K562 (cell line): Measurements from ENCODE around the gene IFT122. TPM values are rescaled to one million over a fixed set of nuclear protein-coding genes. Genes with fewer than 3 reads are reported as not detected.

Source experiments
- ATAC-seq: fragments of 200-7000 bp; cut with Tn5 transposase; 3 replicates; pipeline ENCODE4 v1.9.1; 2020; ENCODE audit warnings: moderate library complexity
- BruUV-seq: library from RNA; stranded (reverse); fragments of 400-500 nt; replicated peaks from 2 replicates; lab custom pipeline; 2021; lab: Mats Ljungman, UMichigan
- CTCF ChIA-PET: fragments of 300-600 bp; formaldehyde crosslinking; extraction: SDS; loops from one replicate; lab custom pipeline; 2021; ENCODE audit warnings: low intra/inter-chr PET ratio; lab: Yijun Ruan, JAX
- POLR2A ChIA-PET: fragments of 300-600, 350-650 bp; sonication (Branson Sonifier 250); formaldehyde crosslinking; extraction: SDS; loops from one replicate; lab custom pipeline; 2021; ENCODE audit warnings: antibody characterized with exemption, inconsistent platforms; lab: Yijun Ruan, JAX
- DNase-seq, 4 experiments: peaks; one replicate each; pipeline versions ENCODE4 v3.0.0 to v3.0.0-alpha.2; 2011 to 2018; ENCODE audit warnings: low spot score in 3 of 4, mixed read lengths in 3 of 4; ENCODE audit errors: extremely low read depth in 1 of 4
- FAIRE-seq: peaks from 2 replicates; lab custom pipeline; 2011; peaks lifted over from hg19 to GRCh38; lab: Jason Lieb, UNC
- H2AFZ ChIP-seq: 2 replicates; pipeline ENCODE4 v1.6.0; 2011; ENCODE audit warnings: low read depth, low read length, control low read depth, inconsistent platforms
- H3K27ac ChIP-seq: fragments of 200-600 bp; 3 replicates; pipeline ENCODE4 v1.8.0; 2011; ENCODE audit warnings: low read depth, mild to moderate bottlenecking, control low read depth, inconsistent platforms, low read length, moderate library complexity, mixed read lengths; ENCODE audit errors: extremely low read depth
- H3K27me3 ChIP-seq, 2 experiments: fragments of 300-600 bp in 1 of 2; 2 replicates in 1 of 2; 3 replicates in 1 of 2; pipeline versions ENCODE4 v1.6.0 to v1.8.0; 2011; ENCODE audit warnings: inconsistent platforms in 2 of 2, low read length in 2 of 2, mild to moderate bottlenecking in 1 of 2, mixed read lengths in 1 of 2, moderate library complexity in 1 of 2; ENCODE audit not compliant: control insufficient read depth in 2 of 2, insufficient read depth in 2 of 2
- H3K36me3 ChIP-seq: fragments of 300-600 bp; 3 replicates; pipeline ENCODE4 v1.8.0; 2011; ENCODE audit warnings: mild to moderate bottlenecking, low read length, inconsistent platforms; ENCODE audit not compliant: control insufficient read depth, insufficient read depth
- H3K4me1 ChIP-seq, 2 experiments: fragments of 200-600 bp in 1 of 2; replicated peaks in 1 of 2; 2 replicates in 1 of 2; 3 replicates in 1 of 2; pipeline versions ENCODE4 v1.5.1 to v1.8.0; 2011; ENCODE audit warnings: inconsistent platforms in 2 of 2, low read length in 2 of 2, mild to moderate bottlenecking in 1 of 2, mixed read lengths in 1 of 2, moderate library complexity in 1 of 2; ENCODE audit not compliant: control insufficient read depth in 2 of 2, insufficient read depth in 2 of 2
- H3K4me2 ChIP-seq: 2 replicates; pipeline ENCODE4 v1.6.1; 2011; ENCODE audit warnings: low read length, control low read depth, inconsistent platforms, mixed read lengths; ENCODE audit not compliant: insufficient read depth
- H3K4me3 ChIP-seq: fragments of 200-600 bp; sonication (generic), shearing (Covaris generic); 2 replicates; pipeline ENCODE4 v1.5.1; 2016; ENCODE audit warnings: control low read depth, inconsistent platforms
- H3K79me2 ChIP-seq: fragments of 200-600 bp; 3 replicates; pipeline ENCODE4 v1.8.0; 2011; ENCODE audit warnings: low read length, inconsistent platforms; ENCODE audit not compliant: control insufficient read depth, insufficient read depth
- H3K9ac ChIP-seq, 2 experiments: 2 replicates each; pipeline versions ENCODE4 v1.6.0 to v1.6.1; 2011; ENCODE audit warnings: low read depth in 2 of 2, low read length in 2 of 2, control low read depth in 1 of 2, inconsistent platforms in 1 of 2, mild to moderate bottlenecking in 1 of 2, mixed read lengths in 1 of 2; ENCODE audit not compliant: insufficient read depth in 1 of 2
- H3K9me1 ChIP-seq: one replicate; pipeline ENCODE4 v1.6.0; 2011; ENCODE audit warnings: inconsistent platforms, mild to moderate bottlenecking, low read length, moderate library complexity; ENCODE audit not compliant: control insufficient read depth, insufficient read depth
- H3K9me3 ChIP-seq: replicated peaks from 2 replicates; pipeline ENCODE4 v1.5.1; 2011; ENCODE audit warnings: low read depth, low read length, inconsistent platforms; ENCODE audit not compliant: control insufficient read depth, insufficient read depth
- H4K20me1 ChIP-seq: replicated peaks from 2 replicates; pipeline ENCODE4 v1.6.1; 2011; ENCODE audit warnings: low read length, inconsistent platforms, mixed read lengths; ENCODE audit not compliant: control insufficient read depth, insufficient read depth
- ZNF639 ChIP-seq, 2 experiments: fragments of 200-800 bp in 1 of 2; sonication (Bioruptor generic) in 1 of 2; sonication (generic) in 1 of 2; formaldehyde crosslinking in 1 of 2; IDR thresholded peaks in 1 of 2; conservative IDR thresholded peaks in 1 of 2; 2 replicates each; pipeline versions ENCODE4 v1.5.0 to v1.6.1; 2016 to 2020; ENCODE audit warnings: missing compliant biosample characterization in 1 of 2, missing genetic modification characterization in 1 of 2, missing genetic modification reagents in 1 of 2
- WGBS: fragments of 100-300 bp; shearing (Covaris generic); methylation state at CpG from one replicate; pipeline ENCODE4 v1.1.6; 2016; ENCODE audit warnings: low coverage, mixed read lengths; ENCODE audit not compliant: insufficient coverage; ENCODE audit errors: missing lambda C conversion rate; 5-methylcytosine and 5-hydroxymethylcytosine counted together
- in situ Hi-C: fragments of 300-500 bp; cut with MboI; formaldehyde crosslinking; loops from 4 replicates; pipeline ENCODE4 v1.15.0; 2018; ENCODE audit warnings: inconsistent platforms, mixed read lengths
- intact Hi-C: fragments of 100-400 bp; cut with micrococcal nuclease; formaldehyde crosslinking; loops from 2 replicates; pipeline ENCODE4 v1.14.2; 2022
- polyA plus RNA-seq, 8 experiments: library from polyadenylated mRNA; depleted of rRNA in 4 of 8; stranded (reverse) in 5 of 8; unstranded in 3 of 8; fragments of >200 nt; fragmentation: Nextera tagmentation in 2 of 8; fragmentation: Illumina TruSeq in 1 of 8; extraction: Ambion mirVana in 2 of 8; extraction: Trizol in 1 of 8; gene quantifications; 2 replicates each; pipeline versions ENCODE4 v1.2.1 to v1.2.3, GENCODE V29; 2011 to 2014; ENCODE audit warnings: inconsistent platforms in 1 of 8, missing spikeins in 1 of 8
- total RNA-seq, 7 experiments: library from RNA; depleted of rRNA in 6 of 7; stranded (reverse); fragments of >200 nt in 6 of 7; fragmentation: Illumina TruSeq in 2 of 7; extraction: Trizol in 2 of 7; gene quantifications; 2 replicates each; pipeline versions ENCODE4 v1.2.1 to v1.2.3, GENCODE V29; 2011 to 2021; ENCODE audit warnings: low replicate concordance in 1 of 7
- TF ChIP-seq, protein P1 (sequence below): fragments of 450-650 bp; IDR thresholded peaks from 2 replicates; pipeline ENCODE4 v1.6.1; 2014; ENCODE audit warnings: low read depth, mild to moderate bottlenecking, moderate library complexity, borderline replicate concordance
- TF ChIP-seq, protein P2 (sequence below), 2 experiments: fragments of 450-650 bp in 1 of 2; sonication (generic) in 1 of 2; formaldehyde crosslinking; conservative IDR thresholded peaks; 2 replicates each; pipeline versions ENCODE4 v1.4.0 to v1.8.1; 2020 to 2022; ENCODE audit warnings: mild to moderate bottlenecking in 1 of 2, missing genetic modification reagents in 1 of 2

IFT122 gene
- total and polyA plus RNA-seq, 9 of the 15 experiments (the other 6 are each of a cell fraction or from before 2014, with no cell fraction given) = 2.4 to 11.5 (median 7.7) TPM

DNA sequence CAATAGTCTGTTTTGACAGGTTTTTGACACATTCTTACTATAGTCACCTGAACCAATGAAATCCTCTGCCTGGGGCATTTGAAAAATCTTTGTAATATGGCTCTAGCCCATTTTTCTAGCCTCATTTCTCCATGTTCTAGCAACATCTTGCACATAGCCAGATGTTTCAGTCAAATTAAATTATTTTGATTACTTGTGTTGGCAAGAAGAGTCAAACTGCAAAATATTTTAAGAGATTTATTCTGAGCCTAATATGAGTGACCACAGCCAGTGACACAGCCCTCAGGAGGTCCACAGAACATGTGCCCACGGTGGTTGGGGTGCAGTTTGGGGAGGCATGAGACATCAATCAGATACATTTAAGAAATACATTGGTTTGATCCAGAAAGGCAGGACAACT is 6.9 kb downstream of the IFT122 start:
- Histone ChIP-seq H3K4me2 (peak overlapping the region; percentile 64), H3K9me3 (no peaks in the 10 kb centered on the region), H3K9me1 (no peaks in the 10 kb centered on the region), H3K9ac (peak overlapping the region; percentile 55; a peak in 3 of 4 replicates), H3K36me3 (0 out of 3 replicates have a peak, but pooled peaks cover 3% of the 10 kb centered on the region), H4K20me1 (no peaks in the 10 kb centered on the region), H2AFZ (no peak overlapping the region), H3K4me1 (peaks cover 14 to 59% of the 10 kb centered on the region in 2 experiments; a peak in 4 of 5 replicates), H3K27me3 (no peaks in the 10 kb centered on the region), H3K79me2 (peaks cover 51% of the 10 kb centered on the region), H3K27ac (peak overlapping the region; percentile 72), H3K4me3 (0 out of 2 replicates have a peak overlapping the region, but pooled peaks have one; percentile 31)
- intact Hi-C loops (loop anchor here (10.0 kb wide), 1 partner anchor 1408 kb away; no protein-coding TSS in a partner anchor), in situ Hi-C loops (no loop called here)
- no TSS peak for BruUV-seq
- ATAC-seq = no peak
- WGBS = 0% methylated on average over 1 of the region's 1 CpG
- ChIA-PET CTCF (no interaction called here), POLR2A (interaction anchor here (1.3 kb wide), 2 partner anchors 19 to 131 kb away, joined by 3 to 5 read pairs; a partner anchor contains a TSS)
- FAIRE-seq = no peak
- TF ChIP-seq, protein P1, sequence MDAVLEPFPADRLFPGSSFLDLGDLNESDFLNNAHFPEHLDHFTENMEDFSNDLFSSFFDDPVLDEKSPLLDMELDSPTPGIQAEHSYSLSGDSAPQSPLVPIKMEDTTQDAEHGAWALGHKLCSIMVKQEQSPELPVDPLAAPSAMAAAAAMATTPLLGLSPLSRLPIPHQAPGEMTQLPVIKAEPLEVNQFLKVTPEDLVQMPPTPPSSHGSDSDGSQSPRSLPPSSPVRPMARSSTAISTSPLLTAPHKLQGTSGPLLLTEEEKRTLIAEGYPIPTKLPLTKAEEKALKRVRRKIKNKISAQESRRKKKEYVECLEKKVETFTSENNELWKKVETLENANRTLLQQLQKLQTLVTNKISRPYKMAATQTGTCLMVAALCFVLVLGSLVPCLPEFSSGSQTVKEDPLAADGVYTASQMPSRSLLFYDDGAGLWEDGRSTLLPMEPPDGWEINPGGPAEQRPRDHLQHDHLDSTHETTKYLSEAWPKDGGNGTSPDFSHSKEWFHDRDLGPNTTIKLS = no peak
- 0 out of 4 replicates have a peak, but pooled peaks of 1 of the 2 experiments have one; percentile 3 for TF ChIP-seq ZNF639 (CRISPR knock-in tag; conservative IDR thresholded peaks at IDR 0.05 in 1 of 2, IDR thresholded peaks at IDR 0.05 in 1 of 2)
- TF ChIP-seq, protein P2, sequence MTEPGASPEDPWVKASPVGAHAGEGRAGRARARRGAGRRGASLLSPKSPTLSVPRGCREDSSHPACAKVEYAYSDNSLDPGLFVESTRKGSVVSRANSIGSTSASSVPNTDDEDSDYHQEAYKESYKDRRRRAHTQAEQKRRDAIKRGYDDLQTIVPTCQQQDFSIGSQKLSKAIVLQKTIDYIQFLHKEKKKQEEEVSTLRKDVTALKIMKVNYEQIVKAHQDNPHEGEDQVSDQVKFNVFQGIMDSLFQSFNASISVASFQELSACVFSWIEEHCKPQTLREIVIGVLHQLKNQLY (CRISPR knock-in tag; conservative IDR thresholded peaks at IDR 0.05) = no peak
- no peak for DNase-seq
